GM23338 (cell line): ENCODE data around the gene INPP5A. TPM values are rescaled to one million over a fixed set of nuclear protein-coding genes. Genes with fewer than 3 reads are reported as not detected.

Source experiments
- CREB1 ChIP-seq: fragments of 250-450 bp; sonication (Bioruptor Pico); IDR thresholded peaks from 2 replicates; pipeline ENCODE4 v1.5.0; 2020; ENCODE audit warnings: low read depth, mild to moderate bottlenecking, moderate library complexity
- EZH2phosphoT487 ChIP-seq: fragments of 200-600 bp; sonication (generic); IDR thresholded peaks from one replicate; pipeline ENCODE4 v1.8.1; 2018; ENCODE audit warnings: antibody characterized with exemption; ENCODE audit not compliant: unreplicated experiment
- JUNB ChIP-seq: IDR thresholded peaks from one replicate; pipeline ENCODE4 v1.6.1; 2016; ENCODE audit warnings: antibody characterized with exemption; ENCODE audit not compliant: unreplicated experiment
- STAT1 ChIP-seq: IDR thresholded peaks from one replicate; pipeline ENCODE4 v1.6.1; 2016; ENCODE audit warnings: antibody characterized with exemption; ENCODE audit not compliant: unreplicated experiment
- ZNF114 ChIP-seq: fragments of 250-450 bp; sonication (Bioruptor Pico); IDR thresholded peaks from 2 replicates; pipeline ENCODE4 v1.5.0; 2020; ENCODE audit warnings: mild to moderate bottlenecking, moderate library complexity
- polyA plus RNA-seq: library from polyadenylated mRNA; unstranded; fragments of >200 nt; fragmentation: Nextera tagmentation; extraction: Ambion mirVana; gene quantifications from 2 replicates; pipeline ENCODE4 v1.2.1, GENCODE V29; 2016
- total RNA-seq: library from RNA; depleted of rRNA; stranded (reverse); fragments of >200 nt; shearing (Covaris generic); gene quantifications from 2 replicates; pipeline ENCODE4 v1.2.3, GENCODE V29; 2014
- TF ChIP-seq, protein P1 (sequence below): fragments of 250-450 bp; sonication (Bioruptor Pico); IDR thresholded peaks from 2 replicates; pipeline ENCODE4 v1.5.0; 2020; ENCODE audit warnings: mild to moderate bottlenecking, moderate library complexity
- TF ChIP-seq, protein P2 (sequence below): IDR thresholded peaks from one replicate; pipeline ENCODE4 v1.6.1; 2018; ENCODE audit warnings: antibody characterized with exemption; ENCODE audit not compliant: unreplicated experiment

INPP5A gene
- total and polyA plus RNA-seq, 2 experiments from 2014 or later: 5.9 to 40.6 TPM

DNA sequence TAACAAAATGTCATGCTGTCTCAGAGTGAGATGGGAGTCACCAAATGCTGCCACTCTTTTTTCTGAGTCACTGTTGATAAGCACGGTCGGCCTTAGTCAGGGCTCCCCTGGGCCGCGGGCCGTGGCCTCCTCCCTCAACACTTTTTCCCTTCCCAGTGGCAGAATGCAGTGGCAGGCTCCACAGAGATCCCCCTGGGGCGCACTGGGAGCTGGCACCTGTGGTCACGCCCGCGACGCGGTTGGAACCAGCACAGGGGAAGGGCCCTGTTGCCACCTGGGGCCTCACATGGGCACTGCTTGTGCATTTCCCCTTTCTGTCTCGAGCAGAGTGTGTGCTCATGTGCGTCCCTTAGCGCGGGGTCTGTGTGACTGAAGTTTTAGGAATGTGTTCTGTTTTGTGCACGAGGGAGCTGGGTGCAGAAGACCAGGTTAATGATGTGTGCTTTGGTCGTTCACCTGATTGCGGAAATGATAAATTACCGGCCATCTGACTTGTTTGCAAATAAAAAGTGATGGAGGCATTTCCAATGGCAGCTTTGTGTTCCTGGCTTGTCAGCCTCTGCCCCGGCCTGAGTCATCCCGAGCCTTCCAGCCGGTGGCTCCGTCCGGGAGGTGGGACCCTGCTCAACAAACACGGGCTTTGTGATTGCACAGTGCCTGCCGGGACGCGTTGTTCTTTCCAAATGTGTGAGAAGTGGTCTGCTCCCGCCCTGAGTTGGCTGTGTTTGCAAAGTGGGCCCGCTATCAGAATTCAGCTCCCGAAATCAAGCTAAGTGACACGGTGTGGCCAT is 147.7 kb downstream of the INPP5A start (continued):
- TF ChIP-seq, protein P1, sequence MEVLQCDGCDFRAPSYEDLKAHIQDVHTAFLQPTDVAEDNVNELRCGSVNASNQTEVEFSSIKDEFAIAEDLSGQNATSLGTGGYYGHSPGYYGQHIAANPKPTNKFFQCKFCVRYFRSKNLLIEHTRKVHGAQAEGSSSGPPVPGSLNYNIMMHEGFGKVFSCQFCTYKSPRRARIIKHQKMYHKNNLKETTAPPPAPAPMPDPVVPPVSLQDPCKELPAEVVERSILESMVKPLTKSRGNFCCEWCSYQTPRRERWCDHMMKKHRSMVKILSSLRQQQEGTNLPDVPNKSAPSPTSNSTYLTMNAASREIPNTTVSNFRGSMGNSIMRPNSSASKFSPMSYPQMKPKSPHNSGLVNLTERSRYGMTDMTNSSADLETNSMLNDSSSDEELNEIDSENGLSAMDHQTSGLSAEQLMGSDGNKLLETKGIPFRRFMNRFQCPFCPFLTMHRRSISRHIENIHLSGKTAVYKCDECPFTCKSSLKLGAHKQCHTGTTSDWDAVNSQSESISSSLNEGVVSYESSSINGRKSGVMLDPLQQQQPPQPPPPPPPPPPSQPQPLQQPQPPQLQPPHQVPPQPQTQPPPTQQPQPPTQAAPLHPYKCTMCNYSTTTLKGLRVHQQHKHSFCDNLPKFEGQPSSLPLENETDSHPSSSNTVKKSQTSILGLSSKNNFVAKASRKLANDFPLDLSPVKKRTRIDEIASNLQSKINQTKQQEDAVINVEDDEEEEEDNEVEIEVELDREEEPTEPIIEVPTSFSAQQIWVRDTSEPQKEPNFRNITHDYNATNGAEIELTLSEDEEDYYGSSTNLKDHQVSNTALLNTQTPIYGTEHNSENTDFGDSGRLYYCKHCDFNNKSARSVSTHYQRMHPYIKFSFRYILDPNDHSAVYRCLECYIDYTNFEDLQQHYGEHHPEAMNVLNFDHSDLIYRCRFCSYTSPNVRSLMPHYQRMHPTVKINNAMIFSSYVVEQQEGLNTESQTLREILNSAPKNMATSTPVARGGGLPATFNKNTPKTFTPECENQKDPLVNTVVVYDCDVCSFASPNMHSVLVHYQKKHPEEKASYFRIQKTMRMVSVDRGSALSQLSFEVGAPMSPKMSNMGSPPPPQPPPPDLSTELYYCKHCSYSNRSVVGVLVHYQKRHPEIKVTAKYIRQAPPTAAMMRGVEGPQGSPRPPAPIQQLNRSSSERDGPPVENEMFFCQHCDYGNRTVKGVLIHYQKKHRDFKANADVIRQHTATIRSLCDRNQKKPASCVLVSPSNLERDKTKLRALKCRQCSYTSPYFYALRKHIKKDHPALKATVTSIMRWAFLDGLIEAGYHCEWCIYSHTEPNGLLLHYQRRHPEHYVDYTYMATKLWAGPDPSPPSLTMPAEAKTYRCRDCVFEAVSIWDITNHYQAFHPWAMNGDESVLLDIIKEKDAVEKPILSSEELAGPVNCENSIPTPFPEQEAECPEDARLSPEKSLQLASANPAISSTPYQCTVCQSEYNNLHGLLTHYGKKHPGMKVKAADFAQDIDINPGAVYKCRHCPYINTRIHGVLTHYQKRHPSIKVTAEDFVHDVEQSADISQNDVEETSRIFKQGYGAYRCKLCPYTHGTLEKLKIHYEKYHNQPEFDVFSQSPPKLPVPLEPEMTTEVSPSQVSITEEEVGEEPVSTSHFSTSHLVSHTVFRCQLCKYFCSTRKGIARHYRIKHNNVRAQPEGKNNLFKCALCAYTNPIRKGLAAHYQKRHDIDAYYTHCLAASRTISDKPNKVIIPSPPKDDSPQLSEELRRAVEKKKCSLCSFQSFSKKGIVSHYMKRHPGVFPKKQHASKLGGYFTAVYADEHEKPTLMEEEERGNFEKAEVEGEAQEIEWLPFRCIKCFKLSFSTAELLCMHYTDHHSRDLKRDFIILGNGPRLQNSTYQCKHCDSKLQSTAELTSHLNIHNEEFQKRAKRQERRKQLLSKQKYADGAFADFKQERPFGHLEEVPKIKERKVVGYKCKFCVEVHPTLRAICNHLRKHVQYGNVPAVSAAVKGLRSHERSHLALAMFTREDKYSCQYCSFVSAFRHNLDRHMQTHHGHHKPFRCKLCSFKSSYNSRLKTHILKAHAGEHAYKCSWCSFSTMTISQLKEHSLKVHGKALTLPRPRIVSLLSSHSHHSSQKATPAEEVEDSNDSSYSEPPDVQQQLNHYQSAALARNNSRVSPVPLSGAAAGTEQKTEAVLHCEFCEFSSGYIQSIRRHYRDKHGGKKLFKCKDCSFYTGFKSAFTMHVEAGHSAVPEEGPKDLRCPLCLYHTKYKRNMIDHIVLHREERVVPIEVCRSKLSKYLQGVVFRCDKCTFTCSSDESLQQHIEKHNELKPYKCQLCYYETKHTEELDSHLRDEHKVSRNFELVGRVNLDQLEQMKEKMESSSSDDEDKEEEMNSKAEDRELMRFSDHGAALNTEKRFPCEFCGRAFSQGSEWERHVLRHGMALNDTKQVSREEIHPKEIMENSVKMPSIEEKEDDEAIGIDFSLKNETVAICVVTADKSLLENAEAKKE (CRISPR knock-in tag): no peak
- TF ChIP-seq EZH2phosphoT487 (no peak), JUNB (no peak), CREB1 (CRISPR knock-in tag) (no peak), ZNF114 (CRISPR knock-in tag) (no peak), STAT1 (no peak)
- TF ChIP-seq, protein P2, sequence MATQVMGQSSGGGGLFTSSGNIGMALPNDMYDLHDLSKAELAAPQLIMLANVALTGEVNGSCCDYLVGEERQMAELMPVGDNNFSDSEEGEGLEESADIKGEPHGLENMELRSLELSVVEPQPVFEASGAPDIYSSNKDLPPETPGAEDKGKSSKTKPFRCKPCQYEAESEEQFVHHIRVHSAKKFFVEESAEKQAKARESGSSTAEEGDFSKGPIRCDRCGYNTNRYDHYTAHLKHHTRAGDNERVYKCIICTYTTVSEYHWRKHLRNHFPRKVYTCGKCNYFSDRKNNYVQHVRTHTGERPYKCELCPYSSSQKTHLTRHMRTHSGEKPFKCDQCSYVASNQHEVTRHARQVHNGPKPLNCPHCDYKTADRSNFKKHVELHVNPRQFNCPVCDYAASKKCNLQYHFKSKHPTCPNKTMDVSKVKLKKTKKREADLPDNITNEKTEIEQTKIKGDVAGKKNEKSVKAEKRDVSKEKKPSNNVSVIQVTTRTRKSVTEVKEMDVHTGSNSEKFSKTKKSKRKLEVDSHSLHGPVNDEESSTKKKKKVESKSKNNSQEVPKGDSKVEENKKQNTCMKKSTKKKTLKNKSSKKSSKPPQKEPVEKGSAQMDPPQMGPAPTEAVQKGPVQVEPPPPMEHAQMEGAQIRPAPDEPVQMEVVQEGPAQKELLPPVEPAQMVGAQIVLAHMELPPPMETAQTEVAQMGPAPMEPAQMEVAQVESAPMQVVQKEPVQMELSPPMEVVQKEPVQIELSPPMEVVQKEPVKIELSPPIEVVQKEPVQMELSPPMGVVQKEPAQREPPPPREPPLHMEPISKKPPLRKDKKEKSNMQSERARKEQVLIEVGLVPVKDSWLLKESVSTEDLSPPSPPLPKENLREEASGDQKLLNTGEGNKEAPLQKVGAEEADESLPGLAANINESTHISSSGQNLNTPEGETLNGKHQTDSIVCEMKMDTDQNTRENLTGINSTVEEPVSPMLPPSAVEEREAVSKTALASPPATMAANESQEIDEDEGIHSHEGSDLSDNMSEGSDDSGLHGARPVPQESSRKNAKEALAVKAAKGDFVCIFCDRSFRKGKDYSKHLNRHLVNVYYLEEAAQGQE: no peak
